ENCODE measurements around the gene SMKR1. TPM values are rescaled to one million over a fixed set of nuclear protein-coding genes. Genes with fewer than 3 reads are reported as not detected.

SMKR1 gene
- total RNA-seq, 1 experiment from 2014 or later = 8.9 TPM

Other genes starting within 250 kb of the SMKR1 start
- gene STRIP2, start 68.1 kb upstream of the SMKR1 start, total RNA-seq (2021; ENCODE audit: unreplicated experiment) = 10.8 TPM
- gene NRF1, start 109.2 kb downstream of the SMKR1 start, total RNA-seq (2021; ENCODE audit: unreplicated experiment) = 25.9 TPM

Measured in HCT116 (cell line).